Cardiac fibroblast (primary cell): ENCODE measurements around the gene SRL.

Experiments used
- DNase-seq, 2 donors: peaks; one replicate each; pipeline versions ENCODE4 v3.0.0 to v3.0.0-alpha.2; 2010; ENCODE audit warnings: low read depth in 2 of 2
- H3K4me3 ChIP-seq, 2 donors: replicated peaks in 1 of 2; 1 replicate in 1 of 2; 2 replicates in 1 of 2; pipeline ENCODE4 v1.5.1; 2011; ENCODE audit warnings: low read depth in 2 of 2, low read length in 2 of 2, mild to moderate bottlenecking in 2 of 2, moderate library complexity in 1 of 2
- CTCF ChIP-seq: IDR thresholded peaks from one replicate; pipeline ENCODE4 v1.5.1; 2011; ENCODE audit warnings: low read depth, mild to moderate bottlenecking, low read length, inconsistent platforms

SRL gene

GRCh38 chr16:4240624-4241023 lies 1.3 kb downstream of the SRL start:
- TF ChIP-seq CTCF: no peak
- no peak overlapping the region for H3K4me3 ChIP-seq
- no peak for DNase-seq

- TF ChIP-seq CTCF: no peak
These were observed 2.2 kb downstream of the SRL start for GRCh38 chr16:4239682-4240175.

GRCh38 chr16:4239020-4239419 lies 2.9 kb downstream of the SRL start:
- H3K4me3 ChIP-seq: no peak overlapping the region
- TF ChIP-seq CTCF: no peak
- DNase-seq: no peak

More at GRCh38 chr16:4239682-4240175, 2.2 kb downstream of the SRL start:
- no peak overlapping the region for H3K4me3 ChIP-seq
- no peak for DNase-seq

- no peak overlapping the region for H3K4me3 ChIP-seq
- no peak for TF ChIP-seq CTCF
- DNase-seq: no peak
These were observed 8.4 kb downstream of the SRL start for GRCh38 chr16:4233431-4233830.

- DNase-seq: no peak
- H3K4me3 ChIP-seq: no peak overlapping the region
- TF ChIP-seq CTCF: no peak
These were observed 9.1 kb downstream of the SRL start for GRCh38 chr16:4232541-4233386.

- no peak for TF ChIP-seq CTCF
- DNase-seq: no peak
These were observed 10.0 kb downstream of the SRL start for GRCh38 chr16:4231886-4232285.

GRCh38 chr16:4231367-4231766 lies 10.5 kb downstream of the SRL start:
- TF ChIP-seq CTCF: no peak
- DNase-seq: no peak
- H3K4me3 ChIP-seq: no peak overlapping the region

More at GRCh38 chr16:4231886-4232285, 10.0 kb downstream of the SRL start:
- no peak overlapping the region for H3K4me3 ChIP-seq
